Heart left ventricle (tissue), 13 donors: ENCODE results near the gene TMEM132D.

Experiments used
- POLR2A ChIP-seq, 2 donors: fragments of 450-650 bp; IDR thresholded peaks; one replicate each; pipeline ENCODE4 v1.6.1; 2017; ENCODE audit warnings: antibody characterized with exemption in 2 of 2, mild to moderate bottlenecking in 2 of 2, moderate library complexity in 2 of 2
- TF ChIP-seq, protein P1 (sequence below), 12 donors: fragments of 200-600 bp; sonication (generic) in 4 of 12; IDR thresholded peaks; one replicate each; pipeline versions ENCODE4 v1.5.0 to v1.8.0; 2018 to 2022; ENCODE audit warnings: antibody characterized with exemption in 12 of 12, mild to moderate bottlenecking in 5 of 12
- donor health status: ischemic (EF 13 %, LVEDD 7.1; RV severe dilation, severe dysfunction).
- donor health status: DM: no; HTN: yes; CAD: no.
- donor health status: DM: no; HTN: no; CAD: no.
- donor health status: ischemic (EF 25% LVEDD 6.9; RV normal size, moderate dysfunction).
- donor health status: ischemic (EF 25% LVEDD 5.7; RV mildly dilated, moderate dysfunction).
- donor health status: ischemic (EF 35%, LVEDD 5.7; RV mildly dilated, moderate dysfunction).
- donor health status: nonischemic (EF 11% LVEDD 7.7; RV severe dilation, severe dysfunction).
- donor health status: DM: yes; HTN: yes; CAD: no.
- donor health status: PGD.
- donor health status: ischemic (EF 29% LVEDD 5.4; RV normal size, mild dysfunction).
- donor health status: nonischemic (EF 23%, LVEDD 6.1; RV moderate dilation, normal function).

GRCh38 chr12:129544716-129545115 is 359.1 kb downstream of the TMEM132D start:
- TF ChIP-seq, protein P1, sequence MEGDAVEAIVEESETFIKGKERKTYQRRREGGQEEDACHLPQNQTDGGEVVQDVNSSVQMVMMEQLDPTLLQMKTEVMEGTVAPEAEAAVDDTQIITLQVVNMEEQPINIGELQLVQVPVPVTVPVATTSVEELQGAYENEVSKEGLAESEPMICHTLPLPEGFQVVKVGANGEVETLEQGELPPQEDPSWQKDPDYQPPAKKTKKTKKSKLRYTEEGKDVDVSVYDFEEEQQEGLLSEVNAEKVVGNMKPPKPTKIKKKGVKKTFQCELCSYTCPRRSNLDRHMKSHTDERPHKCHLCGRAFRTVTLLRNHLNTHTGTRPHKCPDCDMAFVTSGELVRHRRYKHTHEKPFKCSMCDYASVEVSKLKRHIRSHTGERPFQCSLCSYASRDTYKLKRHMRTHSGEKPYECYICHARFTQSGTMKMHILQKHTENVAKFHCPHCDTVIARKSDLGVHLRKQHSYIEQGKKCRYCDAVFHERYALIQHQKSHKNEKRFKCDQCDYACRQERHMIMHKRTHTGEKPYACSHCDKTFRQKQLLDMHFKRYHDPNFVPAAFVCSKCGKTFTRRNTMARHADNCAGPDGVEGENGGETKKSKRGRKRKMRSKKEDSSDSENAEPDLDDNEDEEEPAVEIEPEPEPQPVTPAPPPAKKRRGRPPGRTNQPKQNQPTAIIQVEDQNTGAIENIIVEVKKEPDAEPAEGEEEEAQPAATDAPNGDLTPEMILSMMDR (IDR thresholded peaks at IDR 0.05), result no peak
- TF ChIP-seq POLR2A (IDR thresholded peaks at IDR 0.05), result no peak
